ENCODE data around the gene GRB10.

The GRB10 gene

DNA sequence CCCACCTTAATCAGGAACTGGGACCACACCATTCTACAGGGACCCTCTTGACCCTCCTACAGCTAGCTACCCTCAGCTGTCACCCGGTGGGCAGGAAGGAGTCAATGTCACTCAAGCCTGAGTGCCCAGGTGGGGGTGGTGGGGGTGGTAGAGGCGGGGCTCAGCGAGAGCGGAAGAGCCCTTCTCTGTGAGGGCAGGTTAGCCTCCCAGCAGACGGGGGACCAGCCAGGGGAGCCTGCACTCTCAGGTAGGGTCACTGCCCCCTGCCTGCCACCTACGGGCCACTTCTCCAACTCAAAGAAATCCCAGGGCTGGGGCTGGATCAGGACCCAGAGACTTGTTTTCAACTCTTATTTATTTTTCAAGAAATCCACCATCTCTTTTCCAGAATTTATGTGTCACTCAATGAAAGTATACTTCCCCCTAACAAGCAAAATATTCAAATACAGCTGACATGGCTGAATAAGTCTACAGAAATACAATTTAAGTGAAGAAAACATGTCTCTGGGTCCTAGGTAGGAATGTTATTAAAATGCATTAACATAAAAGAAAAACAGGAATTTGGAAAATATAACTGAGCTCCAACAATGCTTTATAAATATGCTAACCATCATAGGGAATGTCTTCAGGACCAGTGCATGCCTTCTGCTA is 154.1 kb downstream of the GRB10 start:
- no peak for DNase-seq

DNA sequence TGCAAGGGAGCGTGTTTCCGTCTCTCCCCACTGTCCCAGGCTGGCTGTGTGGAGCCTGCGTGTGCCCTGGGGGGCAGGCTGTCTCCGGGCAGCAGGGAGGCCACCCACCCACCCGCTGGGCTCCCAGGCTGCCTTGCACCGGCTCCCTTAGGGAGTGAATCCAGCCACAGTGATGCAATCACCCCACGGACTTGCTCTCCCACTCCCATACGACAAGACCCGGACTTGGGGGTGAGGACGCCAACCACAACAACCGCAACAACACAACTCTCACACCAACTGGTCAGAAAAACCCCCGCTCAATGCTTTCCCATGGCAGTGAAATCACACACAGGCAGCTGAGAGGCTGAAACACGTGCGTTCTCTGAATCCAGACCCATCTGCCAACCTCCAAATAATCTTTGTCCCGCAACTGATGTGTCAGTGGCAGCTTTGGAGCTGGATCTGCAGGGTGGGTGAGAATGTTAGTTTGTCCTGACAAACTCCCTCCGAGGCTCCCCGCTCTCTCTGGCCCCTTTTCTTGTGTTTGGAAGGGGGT is 154.8 kb downstream of the GRB10 start:
- no peak for DNase-seq

DNA sequence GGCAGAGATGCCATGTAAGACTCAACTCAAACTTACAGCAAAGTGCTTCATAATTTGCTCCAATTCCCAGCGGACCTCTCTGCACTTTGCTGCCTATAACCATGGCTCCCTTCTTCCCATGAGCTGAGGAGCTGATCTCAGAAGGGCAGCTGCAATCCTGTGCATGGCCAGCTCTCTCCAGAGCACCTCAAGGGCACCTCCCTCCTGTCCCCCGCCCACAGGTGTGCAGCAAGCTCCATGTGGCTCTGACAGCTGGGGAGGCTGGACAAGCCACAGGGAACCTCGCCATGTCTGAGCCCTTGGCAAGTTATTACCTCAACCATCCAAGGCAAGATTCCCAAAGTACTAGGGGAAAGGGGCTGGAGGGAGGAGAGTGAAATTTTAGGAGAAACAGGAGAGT is 156.4 kb downstream of the GRB10 start:
- no peak for DNase-seq

DNA sequence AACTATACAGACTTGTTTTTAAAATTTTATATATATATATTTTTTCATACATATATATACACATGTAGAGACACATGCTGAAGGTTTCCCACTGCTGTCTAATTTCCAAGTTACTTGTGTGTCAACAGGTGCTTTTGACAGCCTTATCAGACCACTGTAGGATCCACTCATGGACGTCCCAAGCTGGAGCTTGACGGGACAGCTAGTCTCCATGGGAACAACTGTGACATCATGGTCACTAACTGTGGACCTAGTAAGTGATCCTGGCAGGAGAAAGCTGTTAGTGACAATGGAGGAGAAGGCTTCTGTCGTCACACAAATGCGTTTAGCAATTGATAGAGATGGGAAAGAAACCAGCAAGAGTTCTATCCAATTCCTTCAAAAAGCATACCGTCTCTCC is 157.3 kb downstream of the GRB10 start:
- no peak for DNase-seq

DNA sequence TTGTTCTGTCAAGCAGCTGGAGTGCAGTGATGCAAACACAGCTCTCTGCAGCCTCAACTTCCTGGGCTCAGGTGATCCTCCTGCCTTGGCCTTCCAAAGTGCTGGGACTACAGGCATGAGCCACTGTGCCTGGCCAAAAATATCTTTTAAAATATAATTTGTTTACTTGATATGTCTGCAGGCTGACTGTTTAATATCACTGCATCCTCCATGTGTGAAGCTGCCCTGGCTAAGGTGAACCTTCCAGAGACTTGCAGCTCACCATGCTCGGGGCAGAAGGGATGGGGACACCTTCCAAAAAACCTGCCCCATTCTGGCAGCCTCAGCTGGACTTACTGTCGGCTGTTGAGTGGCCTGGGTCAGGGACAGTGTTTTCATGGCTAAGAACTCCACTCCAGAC is 159.9 kb downstream of the GRB10 start:
- DNase-seq, result no peak

DNA sequence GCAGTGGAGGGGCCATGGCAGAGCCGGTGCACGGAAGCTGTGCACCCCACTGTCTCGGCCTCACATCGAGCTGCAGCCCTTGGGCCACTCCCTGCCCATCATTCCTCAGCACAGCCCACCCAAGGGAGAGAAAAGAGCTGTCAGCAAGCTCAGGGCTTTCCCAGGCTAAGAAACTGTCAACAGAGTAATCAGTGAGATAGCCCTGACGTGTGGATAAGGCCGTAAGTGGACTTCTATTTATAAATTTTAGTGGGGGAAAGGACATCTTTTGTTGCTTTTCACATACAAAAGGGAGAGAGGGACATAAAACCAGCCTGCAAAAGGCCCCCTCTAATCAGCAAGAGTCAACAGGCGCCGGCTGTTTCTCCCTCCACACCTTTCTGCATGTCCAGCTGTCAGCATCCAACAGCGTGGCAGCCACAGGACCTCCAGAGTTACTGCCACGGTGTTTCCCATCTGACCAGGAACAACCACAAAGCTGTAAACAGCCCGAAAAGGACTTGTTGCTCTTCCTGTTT is 160.7 kb downstream of the GRB10 start:
- DNase-seq, result no peak

DNA sequence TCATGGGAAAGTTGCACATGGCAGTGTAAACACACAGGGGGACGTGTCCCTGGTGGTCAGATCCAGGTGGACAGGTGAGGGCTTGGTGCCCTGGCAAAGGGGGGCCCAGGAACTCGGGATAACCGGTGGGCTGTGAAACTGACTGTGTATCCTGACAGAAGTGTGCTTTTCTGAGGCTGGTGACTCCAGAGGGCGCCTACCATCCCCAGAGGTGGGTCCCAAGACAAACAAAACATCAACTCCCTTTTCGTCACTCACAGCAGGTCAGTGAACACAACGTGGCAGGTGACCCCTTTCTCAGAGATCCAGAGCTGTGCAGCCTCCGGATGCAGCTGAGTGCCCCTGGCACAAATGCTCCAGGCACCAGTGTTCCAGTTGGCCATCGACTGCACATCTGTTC is 161.5 kb downstream of the GRB10 start:
- DNase-seq, result no peak

DNA sequence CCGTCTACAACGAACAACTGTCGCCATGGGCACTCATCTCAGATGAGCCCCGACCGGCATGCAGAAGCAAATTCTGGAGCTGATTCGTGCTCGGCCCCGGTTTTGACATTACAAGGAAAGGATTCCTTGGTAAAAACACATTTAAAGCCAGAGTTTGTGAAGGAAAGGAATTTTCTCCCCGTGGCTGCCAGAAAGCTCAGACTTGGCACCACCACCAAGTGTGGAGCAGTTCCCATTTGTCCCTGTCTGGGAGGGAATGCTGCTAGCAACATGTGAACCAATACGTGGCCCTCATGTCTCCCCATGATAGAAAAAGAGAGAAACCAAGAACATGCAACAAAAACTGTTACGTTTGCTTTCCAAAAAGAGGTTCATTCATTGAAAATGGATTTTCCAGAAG is 162.3 kb downstream of the GRB10 start:
- no peak for DNase-seq

DNA sequence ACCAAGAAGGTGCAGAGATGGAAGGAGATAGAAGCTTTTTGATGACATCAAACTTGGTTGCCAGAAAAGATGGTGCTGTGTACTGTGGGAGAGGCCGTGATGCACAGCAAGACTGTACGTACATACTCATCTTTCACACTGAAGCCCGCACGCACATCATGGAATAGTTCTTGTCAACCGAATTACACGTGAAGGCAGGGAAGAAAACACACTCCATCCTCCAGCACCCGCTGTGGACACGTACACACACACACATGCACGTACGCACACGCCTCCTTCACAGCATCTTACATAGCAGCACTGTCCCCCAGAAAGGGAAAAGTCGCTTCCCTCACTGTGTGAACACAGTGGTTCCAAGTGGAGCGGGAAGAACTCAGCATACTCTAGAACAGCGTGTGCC is 163.0 kb downstream of the GRB10 start:
- no peak for DNase-seq

DNA sequence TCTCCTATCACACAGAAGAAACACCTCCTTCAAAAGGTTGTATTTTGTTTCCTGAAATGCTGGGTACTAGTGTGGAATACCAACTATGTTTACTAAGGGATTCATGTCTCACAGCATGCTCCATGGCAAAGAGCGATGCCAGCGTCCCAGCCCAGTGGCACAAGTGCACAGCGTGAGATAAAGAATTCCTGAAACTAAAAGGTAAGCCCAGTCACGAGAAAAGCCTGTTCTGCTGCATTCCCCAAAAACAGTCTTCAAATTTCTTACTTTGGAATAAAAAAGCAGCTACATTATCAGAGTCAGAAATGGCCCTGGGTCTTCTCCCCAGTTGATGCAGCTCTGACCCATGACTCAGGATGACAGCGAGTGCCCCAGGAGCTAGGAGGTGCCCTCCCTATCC is 164.4 kb downstream of the GRB10 start:
- DNase-seq, result no peak

DNA sequence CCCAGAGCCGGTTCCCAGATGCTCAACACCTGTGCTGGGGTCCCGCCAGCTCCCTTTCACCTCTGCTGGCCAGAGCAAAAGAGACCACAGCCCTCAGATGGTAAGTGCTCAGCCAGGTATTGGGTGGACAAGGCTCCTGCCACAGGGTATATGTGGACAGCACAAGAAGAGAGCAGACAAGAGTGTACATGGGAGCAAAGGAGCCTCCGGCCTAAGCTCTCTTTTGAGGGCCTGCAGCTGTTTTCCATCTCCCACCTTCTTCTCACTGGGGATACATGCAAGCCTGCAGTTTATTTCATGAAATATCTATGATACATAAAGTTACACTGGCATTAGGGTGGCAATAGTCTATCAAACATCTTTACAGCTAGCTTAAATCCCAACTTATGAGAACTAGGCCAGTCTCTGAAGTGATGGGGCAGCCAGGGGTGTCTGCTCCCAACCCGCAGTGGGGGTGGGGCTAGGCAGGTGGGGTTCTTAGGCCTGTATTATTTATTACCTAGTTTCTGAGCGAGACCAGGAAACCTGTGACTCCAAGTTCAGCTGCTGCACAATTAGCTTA is 167.1 kb downstream of the GRB10 start:
- no peak for DNase-seq

DNA sequence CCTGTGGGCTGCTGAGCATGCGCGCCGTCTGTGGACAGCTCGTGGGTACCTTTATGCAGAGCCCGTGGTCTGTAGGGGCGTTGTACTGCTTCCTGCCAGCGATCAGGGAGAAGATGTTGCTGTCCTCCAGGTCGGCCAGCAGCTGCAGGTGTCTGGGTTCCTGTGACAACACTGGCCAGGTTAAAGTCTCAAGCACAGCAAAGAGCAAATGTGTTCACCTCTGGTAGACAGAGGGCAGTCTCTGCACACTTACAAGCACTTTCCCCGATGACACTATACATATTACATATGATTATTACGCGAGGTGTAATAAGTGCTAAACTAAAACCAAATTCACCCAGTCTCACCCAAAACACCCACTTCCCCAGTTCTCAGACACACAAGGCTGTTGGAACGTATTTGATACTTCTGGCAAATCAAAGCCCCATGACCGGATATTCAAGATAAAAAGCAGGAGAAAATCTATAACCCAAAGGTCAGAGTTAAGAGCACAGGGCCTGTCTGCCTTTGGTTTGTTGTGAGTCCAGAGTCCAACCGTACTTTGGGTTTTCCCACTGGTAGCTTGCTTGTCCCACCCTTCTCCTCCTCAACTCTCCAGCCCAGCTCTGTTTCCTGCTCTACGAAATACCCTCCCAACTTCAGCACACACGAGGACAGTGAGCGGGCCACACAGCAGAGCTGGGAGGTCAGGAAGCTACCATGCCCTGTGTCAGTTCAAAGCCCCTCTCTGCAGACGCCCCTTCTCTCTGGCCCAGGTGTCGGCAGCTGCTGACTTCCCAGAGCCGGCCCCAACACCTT is 167.8 kb downstream of the GRB10 start:
- no peak for DNase-seq

DNA sequence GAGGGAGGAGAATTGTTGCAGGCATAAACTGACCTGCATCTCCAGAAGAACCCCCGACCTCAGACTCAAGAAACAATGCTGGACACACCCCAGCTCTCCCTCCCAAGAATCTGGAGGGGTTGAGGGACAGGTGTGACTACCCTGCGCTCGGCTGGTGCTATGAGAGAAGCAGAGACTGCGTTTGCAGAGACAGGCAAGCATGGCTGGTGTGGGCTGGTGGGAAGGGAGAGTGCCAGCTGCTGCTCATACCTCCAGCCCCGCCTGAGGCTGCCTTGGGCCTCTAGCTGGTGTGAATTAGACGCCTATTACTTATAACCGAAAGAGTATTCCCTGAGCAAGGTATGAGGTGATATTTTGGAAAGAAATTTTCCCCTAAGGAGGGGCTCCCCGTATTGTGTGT is 169.2 kb downstream of the GRB10 start:
- DNase-seq, result no peak

DNA sequence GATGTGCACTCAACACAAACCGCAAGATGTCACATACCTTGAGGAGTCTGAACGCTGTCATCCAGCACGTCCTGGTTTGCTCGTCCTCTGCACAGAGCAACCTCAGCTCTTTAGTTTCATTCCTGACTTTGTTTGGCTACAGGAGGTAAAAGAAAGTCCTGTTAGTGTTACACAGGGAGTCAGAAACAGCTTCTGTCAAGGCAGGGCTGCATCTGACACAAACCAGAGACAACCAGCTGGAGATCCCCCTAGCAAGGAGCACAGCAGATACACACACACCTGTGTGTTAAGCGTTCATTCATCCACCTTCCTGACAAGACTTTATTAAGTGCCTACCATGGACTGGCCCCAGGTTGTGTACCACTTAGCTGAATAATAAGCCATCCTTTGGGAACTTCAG is 170.0 kb downstream of the GRB10 start:
- no peak for DNase-seq

DNA sequence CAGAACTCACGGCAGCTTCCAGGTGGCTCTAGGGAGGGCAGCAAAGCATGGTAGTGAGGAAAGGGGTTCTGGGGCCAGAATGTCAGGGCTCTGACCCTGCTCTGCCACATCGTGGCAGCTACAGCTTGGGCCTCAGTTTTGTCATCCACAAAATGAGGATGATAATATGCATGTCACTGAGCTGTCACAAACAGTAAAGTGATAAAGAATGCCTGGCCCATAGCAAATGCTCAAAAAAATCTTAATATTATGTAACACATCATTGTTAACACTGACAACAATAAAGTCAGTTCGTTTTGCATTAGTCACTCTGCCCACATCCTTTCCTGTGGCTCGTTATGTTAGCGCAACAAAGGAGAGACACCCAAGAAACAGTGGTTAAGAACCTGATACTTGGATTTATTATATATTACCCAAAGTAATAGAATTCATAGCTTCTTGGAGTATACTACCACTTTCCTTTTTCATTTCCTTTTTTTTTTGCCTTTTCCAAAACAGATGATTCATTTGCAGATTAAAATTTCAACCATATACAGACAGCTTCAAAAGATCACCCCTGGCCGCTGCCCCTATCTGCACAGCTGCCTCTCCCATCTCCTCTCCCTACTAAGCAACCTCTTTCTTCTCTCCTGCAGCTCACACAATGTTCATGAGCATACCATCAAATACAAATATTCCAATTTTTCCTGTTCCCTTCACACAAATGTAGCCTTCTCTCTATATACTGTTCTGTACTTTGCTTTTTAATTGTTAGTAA is 172.0 kb downstream of the GRB10 start:
- peak; percentile 52 for DNase-seq

DNA sequence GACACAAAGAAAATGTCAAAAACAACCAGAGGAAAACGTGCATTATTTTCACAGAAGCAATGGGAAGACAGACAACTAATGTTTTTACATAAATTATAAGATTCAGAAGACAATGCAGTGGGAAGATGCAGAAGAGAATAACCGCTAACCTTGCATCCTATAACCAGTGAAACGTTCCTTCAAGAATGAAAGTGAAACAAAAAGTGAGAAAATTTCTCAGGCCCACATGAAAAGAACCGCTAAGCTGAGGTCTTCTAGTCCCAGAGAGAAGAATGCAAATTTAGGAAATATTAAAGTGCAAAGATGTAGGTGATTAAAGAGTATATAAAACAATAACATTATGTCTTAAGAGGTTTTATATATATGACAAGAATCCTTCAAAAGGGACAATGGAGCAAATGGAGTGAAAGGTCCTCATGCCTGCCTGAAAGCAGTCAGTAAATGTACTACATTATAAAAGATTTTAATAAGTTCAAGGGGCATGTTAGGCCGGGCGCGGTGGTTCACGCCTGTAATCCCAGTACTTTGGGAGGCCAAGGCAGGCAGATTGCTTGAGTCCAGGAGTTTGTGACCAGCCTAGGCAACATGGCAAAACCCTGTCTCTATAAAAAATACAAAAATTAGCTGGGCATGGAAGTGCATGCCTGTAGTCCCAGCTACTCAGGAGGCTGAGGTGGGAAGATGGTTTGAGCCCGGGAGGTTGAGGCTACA is 174.3 kb downstream of the GRB10 start:
- no peak for DNase-seq

DNA sequence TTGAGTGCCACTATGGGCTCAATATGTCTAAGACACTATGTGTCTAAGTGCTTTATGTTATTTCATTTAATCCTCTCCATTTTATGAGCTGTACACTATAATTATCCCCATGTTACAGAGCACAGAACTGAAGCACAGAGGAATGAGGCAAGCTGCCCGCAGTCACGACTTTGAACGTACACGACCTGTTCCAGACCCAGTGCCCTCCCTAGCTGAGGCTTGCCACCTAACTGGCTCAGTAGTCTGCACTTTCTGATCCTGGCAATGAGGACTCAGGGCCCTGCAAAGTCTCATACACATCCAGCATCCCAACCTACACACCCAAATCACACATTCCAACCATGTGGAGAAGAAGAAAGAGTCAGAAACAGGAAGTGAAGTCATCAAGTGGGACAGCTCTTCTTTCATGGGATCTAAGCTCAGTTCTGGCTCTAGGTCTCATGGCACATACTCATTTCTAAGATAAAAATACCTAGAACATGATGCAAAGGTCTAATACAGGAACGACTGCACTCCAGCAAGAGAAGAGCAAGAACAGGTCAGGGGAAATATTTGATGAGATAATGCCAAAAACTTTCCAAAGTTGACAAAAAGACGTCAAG is 175.1 kb downstream of the GRB10 start:
- no peak for DNase-seq

DNA sequence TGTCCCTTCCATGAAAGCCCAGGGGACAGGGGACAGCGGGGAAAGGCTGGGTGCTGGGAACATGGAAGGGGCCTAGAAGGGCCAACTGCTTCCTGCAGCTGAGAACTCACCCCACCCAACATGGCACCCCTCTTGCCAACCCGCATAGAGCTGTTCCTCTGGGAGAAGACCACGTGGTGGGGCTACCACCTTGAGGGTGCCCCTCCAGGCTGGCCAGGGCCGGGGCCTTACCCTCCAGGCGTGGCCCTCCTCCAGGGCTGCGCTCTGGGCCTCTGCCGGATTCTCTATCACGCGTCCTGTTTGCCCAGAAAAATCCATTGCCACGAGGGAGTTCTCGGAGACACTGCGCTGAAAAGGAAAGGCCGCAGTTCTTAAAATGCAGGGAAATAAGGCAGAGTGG is 177.6 kb downstream of the GRB10 start:
- no peak for DNase-seq

DNA sequence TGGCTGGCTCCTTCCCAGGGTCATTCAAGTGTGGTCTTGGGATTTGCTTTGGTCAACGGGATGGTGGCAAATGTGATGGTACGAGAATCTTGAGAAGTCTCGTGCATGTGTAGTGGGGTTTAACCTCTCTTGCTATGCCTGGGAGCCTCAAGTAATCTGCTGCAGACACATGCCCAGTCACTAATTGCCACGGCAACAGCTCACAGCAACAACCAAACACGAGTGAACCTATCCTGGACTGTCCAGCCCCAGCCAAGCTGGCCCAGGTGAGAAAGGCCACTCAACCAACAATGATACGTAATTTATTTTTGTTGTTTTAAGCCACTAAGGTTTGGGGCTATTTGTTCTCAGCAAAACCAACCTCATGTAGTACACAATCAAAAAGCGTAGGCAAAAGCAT is 179.4 kb downstream of the GRB10 start:
- DNase-seq, result no peak

DNA sequence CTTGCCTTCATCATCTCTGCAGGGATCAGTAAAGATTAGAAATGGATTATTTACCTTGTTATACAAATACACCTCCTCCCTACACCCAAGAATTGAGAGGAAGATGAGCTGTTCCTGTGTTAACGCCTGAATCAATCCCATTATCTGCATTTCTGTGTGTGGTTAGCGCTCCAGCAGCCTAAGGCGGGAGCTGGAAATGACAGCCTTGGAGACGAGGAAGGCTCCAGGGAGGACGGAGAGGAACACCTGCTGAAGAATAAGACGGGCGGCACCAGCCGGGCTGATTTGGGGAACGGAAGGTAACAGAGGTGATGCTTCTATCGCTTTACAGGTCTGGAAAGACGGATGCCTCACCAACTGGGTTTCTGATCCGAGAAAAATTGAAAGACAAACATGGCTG is 183.3 kb downstream of the GRB10 start:
- DNase-seq, result no peak

DNA sequence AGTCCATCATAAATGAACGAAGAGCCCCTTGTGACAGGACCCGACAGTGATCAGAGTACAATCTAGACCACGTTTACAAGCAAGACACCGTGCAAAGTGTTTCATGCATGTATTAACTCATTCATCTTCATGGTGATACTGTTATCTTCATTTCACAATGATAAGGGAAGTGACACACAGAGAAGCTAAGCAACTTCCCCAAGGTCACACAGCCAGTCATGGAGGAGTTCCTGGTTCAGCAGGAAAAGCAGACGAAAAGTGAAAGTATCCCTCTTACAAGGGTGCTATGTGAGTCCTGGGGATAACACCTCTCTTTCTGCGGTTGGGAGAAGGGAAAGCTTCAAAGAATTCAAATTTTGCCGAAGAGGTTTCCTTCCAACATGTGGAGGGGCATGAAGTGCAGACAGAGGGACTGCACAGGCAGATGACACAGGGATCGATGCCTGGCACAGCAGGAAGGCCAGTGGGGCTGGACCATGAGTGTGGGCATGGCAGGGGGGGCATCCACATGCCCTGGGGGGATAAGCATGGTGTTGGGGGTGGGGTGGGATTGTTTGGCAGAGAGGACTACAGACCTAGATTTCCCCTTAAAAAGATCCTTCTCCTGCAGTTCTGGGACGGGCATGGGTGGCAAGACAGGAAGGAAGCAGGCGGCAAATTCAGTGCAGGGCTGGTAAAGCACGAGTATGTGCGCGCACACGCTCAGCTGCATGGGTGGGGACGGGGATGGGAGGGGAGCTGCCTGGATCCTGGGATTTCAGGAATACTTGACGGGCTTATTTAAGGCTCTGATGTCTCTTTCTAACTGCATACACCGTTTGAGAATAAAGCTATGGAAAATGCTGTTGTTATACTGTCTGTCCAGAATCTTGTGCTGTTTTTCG is 184.0 kb downstream of the GRB10 start:
- no peak for DNase-seq
